Occipital lobe (tissue), 2 donors: ENCODE results near the gene AKR1C2. TPM values are rescaled to one million over a fixed set of nuclear protein-coding genes. Genes with fewer than 3 reads are reported as not detected.

Source experiments
- small RNA-seq: library from RNA; depleted of rRNA; stranded (forward); fragments of <200 nt; gene quantifications from one replicate; pipeline ENCODE3, GENCODE V24; 2014
- total RNA-seq: library from RNA; depleted of rRNA; stranded (reverse); fragments of >200 nt; gene quantifications from one replicate; pipeline ENCODE4 v1.2.3, GENCODE V29; 2014

Gene AKR1C2
- total RNA-seq, 1 donor from 2014 or later: 22.6 TPM

Small RNA genes within 50 kb of the gene (small RNA-seq; reads per million reads assigned to genes)
- gene RF00096: not detected

Other genes with a start within 250 kb of the AKR1C2 start
- 49.0 TPM for gene AKR1E2, start 177.7 kb downstream of the AKR1C2 start, total RNA-seq
- 36.8 TPM for gene AKR1C1, start 40.4 kb downstream of the AKR1C2 start, total RNA-seq
- gene AKR1C3, start 90.6 kb upstream of the AKR1C2 start, total RNA-seq: 8.0 TPM
- gene AKR1C8, start 181.3 kb upstream of the AKR1C2 start, total RNA-seq: 0.78 TPM
- not detected for gene AKR1C4, start 193.0 kb upstream of the AKR1C2 start, total RNA-seq